ENCODE results near the gene PNLIPRP3.

DNA sequence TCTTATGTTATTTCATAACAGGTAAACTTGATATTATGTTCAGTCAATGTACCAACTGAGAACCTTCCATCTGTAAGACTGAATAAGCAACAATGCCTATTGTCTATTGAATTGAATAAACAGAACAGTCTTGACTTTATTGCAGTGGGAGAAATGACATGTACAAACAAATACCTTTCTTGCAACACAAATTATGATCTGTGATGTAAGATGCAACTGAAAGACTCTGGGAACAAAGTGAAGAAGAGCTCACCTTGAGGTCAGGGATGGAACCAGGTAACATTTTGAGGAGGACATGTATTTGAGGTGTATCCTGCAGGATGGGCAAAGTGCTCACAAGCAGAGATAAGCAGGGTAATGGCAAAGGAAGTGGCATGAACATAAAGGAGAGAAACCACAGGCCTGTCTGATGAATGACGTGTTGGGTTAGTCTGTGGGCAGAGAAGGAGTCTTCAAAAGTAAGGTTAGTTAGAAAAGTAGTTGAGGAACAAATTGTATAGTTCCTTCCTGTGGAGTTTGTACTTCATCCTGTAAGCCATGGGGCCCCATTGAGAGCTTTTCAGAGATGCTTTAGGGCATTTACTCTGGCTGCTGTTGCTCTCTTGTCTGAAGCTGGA lies 9.5 kb downstream of the PNLIPRP3 start:
- TF ChIP-seq EP300 (IDR thresholded peaks at IDR 0.05; ENCODE audit: borderline replicate concordance) (no peak), TCF12 (IDR thresholded peaks at IDR 0.05; ENCODE audit: low read depth) (no peak), RAD21 (IDR thresholded peaks at IDR 0.05; ENCODE audit: low read depth) (no peak), TAF1 (IDR thresholded peaks at IDR 0.05; ENCODE audit: low read depth) (no peak), CREB1 (IDR thresholded peaks at IDR 0.05; ENCODE audit: low read depth) (no peak), CEBPB (IDR thresholded peaks at IDR 0.05) (no peak), EGR1 (IDR thresholded peaks at IDR 0.05) (no peak), TEAD4 (IDR thresholded peaks at IDR 0.05) (no peak)
- TF ChIP-seq, protein P1, sequence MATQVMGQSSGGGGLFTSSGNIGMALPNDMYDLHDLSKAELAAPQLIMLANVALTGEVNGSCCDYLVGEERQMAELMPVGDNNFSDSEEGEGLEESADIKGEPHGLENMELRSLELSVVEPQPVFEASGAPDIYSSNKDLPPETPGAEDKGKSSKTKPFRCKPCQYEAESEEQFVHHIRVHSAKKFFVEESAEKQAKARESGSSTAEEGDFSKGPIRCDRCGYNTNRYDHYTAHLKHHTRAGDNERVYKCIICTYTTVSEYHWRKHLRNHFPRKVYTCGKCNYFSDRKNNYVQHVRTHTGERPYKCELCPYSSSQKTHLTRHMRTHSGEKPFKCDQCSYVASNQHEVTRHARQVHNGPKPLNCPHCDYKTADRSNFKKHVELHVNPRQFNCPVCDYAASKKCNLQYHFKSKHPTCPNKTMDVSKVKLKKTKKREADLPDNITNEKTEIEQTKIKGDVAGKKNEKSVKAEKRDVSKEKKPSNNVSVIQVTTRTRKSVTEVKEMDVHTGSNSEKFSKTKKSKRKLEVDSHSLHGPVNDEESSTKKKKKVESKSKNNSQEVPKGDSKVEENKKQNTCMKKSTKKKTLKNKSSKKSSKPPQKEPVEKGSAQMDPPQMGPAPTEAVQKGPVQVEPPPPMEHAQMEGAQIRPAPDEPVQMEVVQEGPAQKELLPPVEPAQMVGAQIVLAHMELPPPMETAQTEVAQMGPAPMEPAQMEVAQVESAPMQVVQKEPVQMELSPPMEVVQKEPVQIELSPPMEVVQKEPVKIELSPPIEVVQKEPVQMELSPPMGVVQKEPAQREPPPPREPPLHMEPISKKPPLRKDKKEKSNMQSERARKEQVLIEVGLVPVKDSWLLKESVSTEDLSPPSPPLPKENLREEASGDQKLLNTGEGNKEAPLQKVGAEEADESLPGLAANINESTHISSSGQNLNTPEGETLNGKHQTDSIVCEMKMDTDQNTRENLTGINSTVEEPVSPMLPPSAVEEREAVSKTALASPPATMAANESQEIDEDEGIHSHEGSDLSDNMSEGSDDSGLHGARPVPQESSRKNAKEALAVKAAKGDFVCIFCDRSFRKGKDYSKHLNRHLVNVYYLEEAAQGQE (IDR thresholded peaks at IDR 0.05; ENCODE audit: low read depth): no peak
- TF ChIP-seq, protein P2, sequence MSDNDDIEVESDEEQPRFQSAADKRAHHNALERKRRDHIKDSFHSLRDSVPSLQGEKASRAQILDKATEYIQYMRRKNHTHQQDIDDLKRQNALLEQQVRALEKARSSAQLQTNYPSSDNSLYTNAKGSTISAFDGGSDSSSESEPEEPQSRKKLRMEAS (IDR thresholded peaks at IDR 0.05): no peak
- TF ChIP-seq, protein P3, sequence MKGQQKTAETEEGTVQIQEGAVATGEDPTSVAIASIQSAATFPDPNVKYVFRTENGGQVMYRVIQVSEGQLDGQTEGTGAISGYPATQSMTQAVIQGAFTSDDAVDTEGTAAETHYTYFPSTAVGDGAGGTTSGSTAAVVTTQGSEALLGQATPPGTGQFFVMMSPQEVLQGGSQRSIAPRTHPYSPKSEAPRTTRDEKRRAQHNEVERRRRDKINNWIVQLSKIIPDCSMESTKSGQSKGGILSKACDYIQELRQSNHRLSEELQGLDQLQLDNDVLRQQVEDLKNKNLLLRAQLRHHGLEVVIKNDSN (IDR thresholded peaks at IDR 0.05): no peak
